Adipocyte (in vitro differentiated cells): ENCODE results near the gene HLA-G.
A peak's percentile ranks its signal among the peaks of the same experiment; 100 is the strongest.

Source experiments
- DNase-seq: peaks from one replicate; pipeline ENCODE4 v3.0.0-alpha.2; 2015; ENCODE audit warnings: low read depth
- H3K27me3 ChIP-seq: replicated peaks from 2 replicates; pipeline ENCODE4 v1.7.0; 2013; ENCODE audit warnings: mild to moderate bottlenecking, low read length, moderate library complexity; ENCODE audit not compliant: control insufficient read depth, insufficient read depth
- H3K36me3 ChIP-seq: 2 replicates; pipeline ENCODE4 v1.7.0; 2013; ENCODE audit warnings: low read length, mild to moderate bottlenecking, moderate library complexity; ENCODE audit not compliant: control insufficient read depth, insufficient read depth, severe bottlenecking
- H3K4me1 ChIP-seq: 2 replicates; pipeline ENCODE4 v1.7.0; 2013; ENCODE audit warnings: mild to moderate bottlenecking, low read length, moderate library complexity; ENCODE audit not compliant: control insufficient read depth, insufficient read depth
- H3K4me3 ChIP-seq: 2 replicates; pipeline ENCODE4 v1.7.0; 2013; ENCODE audit warnings: mild to moderate bottlenecking, low read length, moderate library complexity
- H3K9ac ChIP-seq: 2 replicates; pipeline ENCODE4 v1.7.0; 2013; ENCODE audit warnings: mild to moderate bottlenecking, low read length, moderate library complexity
- H3K9me3 ChIP-seq: 2 replicates; pipeline ENCODE4 v1.7.0; 2013; ENCODE audit warnings: mild to moderate bottlenecking, low read length, moderate library complexity; ENCODE audit not compliant: control insufficient read depth

HLA-G gene

GRCh38 chr6:29824144-29824543, 3.5 kb upstream of the HLA-G start:
- Histone ChIP-seq H3K9me3 (peaks cover 6% of the 10 kb centered on the region), H3K36me3 (no peaks in the 10 kb centered on the region), H3K9ac (no peak overlapping the region), H3K27me3 (peaks cover 33% of the 10 kb centered on the region), H3K4me1 (no peaks in the 10 kb centered on the region), H3K4me3 (no peak overlapping the region)
- no peak for DNase-seq

GRCh38 chr6:29825848-29826247, 1.8 kb upstream of the HLA-G start:
- Histone ChIP-seq H3K27me3 (peaks cover 46% of the 10 kb centered on the region), H3K4me1 (no peaks in the 10 kb centered on the region), H3K36me3 (no peaks in the 10 kb centered on the region), H3K9ac (no peak overlapping the region), H3K4me3 (no peak overlapping the region), H3K9me3 (peaks cover 6% of the 10 kb centered on the region)
- DNase-seq, result no peak

DNA sequence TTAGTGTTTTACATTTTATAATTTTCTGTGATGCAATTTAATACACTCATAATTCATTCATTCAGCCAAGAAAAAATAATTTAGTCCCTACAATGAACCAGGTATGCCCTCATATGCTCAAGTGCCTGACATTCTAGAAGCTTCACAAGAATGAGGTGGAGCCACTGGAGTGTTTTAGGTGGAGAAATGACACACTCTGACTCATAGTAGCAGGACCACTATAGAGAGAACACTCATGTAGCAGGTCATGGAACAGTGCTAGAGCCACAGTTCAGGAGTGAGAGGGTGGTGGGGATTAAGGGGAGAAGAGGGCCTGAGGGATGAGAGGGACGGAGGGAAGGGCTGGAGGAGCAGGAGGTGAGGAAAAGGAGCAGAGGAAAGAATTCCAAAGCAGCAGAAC, 1.4 kb upstream of the HLA-G start:
- Histone ChIP-seq H3K36me3 (no peaks in the 10 kb centered on the region), H3K4me1 (no peaks in the 10 kb centered on the region), H3K27me3 (peaks cover 44% of the 10 kb centered on the region), H3K9me3 (peaks cover 6% of the 10 kb centered on the region), H3K4me3 (no peak overlapping the region), H3K9ac (no peak overlapping the region)
- DNase-seq, result no peak

GRCh38 chr6:29828471-29828797, 809 bp downstream of the HLA-G start:
- Histone ChIP-seq H3K9ac (no peak overlapping the region), H3K36me3 (no peaks in the 10 kb centered on the region), H3K27me3 (peaks cover 57% of the 10 kb centered on the region), H3K4me3 (no peak overlapping the region), H3K9me3 (no peaks in the 10 kb centered on the region), H3K4me1 (no peaks in the 10 kb centered on the region)
- DNase-seq, result no peak

DNA sequence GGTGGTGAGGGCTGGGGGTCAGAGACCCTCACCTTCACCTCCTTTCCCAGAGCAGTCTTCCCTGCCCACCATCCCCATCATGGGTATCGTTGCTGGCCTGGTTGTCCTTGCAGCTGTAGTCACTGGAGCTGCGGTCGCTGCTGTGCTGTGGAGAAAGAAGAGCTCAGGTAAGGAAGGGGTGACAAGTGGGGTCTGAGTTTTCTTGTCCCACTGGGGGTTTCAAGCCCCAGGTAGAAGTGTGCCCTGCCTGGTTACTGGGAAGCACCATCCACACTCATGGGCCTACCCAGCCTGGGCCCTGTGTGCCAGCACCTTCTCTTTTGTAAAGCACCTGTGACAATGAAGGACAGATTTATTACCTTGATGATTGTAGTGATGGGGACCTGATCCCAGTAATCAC, 2.1 kb downstream of the HLA-G start:
- no peaks in the 10 kb centered on the region for H3K36me3 ChIP-seq
- H3K9me3 ChIP-seq, result no peaks in the 10 kb centered on the region
- H3K4me3 ChIP-seq, result no peak overlapping the region
- H3K9ac ChIP-seq, result no peak overlapping the region
- peaks cover 68% of the 10 kb centered on the region for H3K27me3 ChIP-seq
- no peak for DNase-seq
- no peaks in the 10 kb centered on the region for H3K4me1 ChIP-seq

DNA sequence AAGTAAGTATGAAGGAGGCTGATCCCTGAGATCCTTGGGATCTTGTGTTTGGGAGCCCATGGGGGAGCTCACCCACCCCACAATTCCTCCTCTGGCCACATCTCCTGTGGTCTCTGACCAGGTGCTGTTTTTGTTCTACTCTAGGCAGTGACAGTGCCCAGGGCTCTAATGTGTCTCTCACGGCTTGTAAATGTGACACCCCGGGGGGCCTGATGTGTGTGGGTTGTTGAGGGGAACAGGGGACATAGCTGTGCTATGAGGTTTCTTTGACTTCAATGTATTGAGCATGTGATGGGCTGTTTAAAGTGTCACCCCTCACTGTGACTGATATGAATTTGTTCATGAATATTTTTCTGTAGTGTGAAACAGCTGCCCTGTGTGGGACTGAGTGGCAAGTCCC, 2.8 kb downstream of the HLA-G start:
- no peak overlapping the region for H3K4me3 ChIP-seq
- H3K9ac ChIP-seq, result no peak overlapping the region
- DNase-seq, result no peak
- no peaks in the 10 kb centered on the region for H3K9me3 ChIP-seq
- no peaks in the 10 kb centered on the region for H3K36me3 ChIP-seq
- H3K27me3 ChIP-seq, result peaks cover 73% of the 10 kb centered on the region
- no peaks in the 10 kb centered on the region for H3K4me1 ChIP-seq

- no peak for DNase-seq
- no peaks in the 10 kb centered on the region for H3K4me1 ChIP-seq
- H3K27me3 ChIP-seq, result peaks cover 75% of the 10 kb centered on the region
- no peaks in the 10 kb centered on the region for H3K36me3 ChIP-seq
- no peak overlapping the region for H3K9ac ChIP-seq
- H3K9me3 ChIP-seq, result no peaks in the 10 kb centered on the region
- H3K4me3 ChIP-seq, result no peak overlapping the region
These were observed 4.2 kb downstream of the HLA-G start for GRCh38 chr6:29831776-29832175.

DNA sequence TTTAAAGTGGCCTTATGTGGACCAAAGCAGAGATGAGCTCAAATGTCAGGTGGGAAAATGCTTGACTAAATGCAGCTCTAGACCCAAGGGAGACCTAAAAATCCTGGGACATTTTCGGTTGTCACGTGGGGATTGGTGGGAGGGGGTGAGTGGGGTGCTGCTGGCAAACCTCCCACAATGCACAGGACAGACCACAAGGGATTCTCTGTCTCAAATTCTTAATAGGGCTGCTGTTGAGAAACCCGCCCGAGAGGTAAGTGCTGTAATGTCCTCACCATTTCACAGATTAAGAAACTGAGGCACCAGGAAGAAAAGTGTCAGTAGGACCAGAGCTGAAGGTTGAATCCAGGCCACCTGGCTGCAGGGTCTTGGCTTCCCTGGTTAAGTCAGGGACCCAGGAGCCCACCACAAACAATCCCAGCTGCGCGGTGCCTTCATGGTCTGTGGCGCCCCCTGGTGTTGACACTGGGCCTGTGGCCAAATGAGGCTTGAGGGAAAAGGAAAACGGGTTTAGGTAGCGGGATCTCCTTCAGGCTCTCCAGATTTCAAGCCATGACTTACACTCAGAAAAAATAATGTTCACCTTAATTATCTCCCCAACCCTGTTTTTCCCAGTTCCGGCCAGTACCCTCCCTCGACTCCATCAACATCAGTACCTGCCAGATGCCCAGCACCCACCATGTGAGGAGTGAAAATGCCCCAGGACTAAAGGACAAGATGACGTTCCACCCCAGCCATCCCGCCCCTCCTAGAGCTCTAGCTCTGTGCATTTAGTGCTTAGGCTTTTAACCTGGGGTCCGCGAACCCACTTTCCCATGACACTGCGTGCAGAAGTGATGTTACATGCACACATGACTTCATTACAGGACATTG, 7.2 kb downstream of the HLA-G start:
- Histone ChIP-seq H3K4me3 (no peak overlapping the region), H3K9me3 (no peaks in the 10 kb centered on the region), H3K9ac (no peak overlapping the region), H3K27me3 (peaks cover 79% of the 10 kb centered on the region), H3K36me3 (no peaks in the 10 kb centered on the region), H3K4me1 (no peaks in the 10 kb centered on the region)
- peak; percentile 67 for DNase-seq

DNA sequence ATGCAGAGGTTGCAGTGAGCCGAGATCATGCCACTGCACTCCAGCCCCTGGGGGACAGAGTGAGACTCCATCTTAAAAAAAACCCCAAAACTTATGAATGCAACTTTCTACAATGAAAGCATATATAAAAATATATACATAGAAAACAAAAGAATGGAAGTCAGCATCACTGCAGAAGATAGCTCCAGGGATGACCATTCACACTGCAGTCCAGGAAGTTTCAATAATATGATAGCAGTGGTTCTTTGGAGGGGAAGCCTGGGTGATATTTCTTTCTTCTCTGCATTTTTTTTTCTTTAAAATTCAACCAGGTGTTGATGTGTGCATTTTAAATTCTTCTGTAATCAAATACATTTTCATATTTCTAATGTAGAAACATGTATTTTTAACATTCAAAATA, 12.3 kb downstream of the HLA-G start:
- no peak overlapping the region for H3K4me3 ChIP-seq
- no peak overlapping the region for H3K9ac ChIP-seq
- peaks cover 21% of the 10 kb centered on the region for H3K9me3 ChIP-seq
- H3K36me3 ChIP-seq, result no peaks in the 10 kb centered on the region
- H3K27me3 ChIP-seq, result peaks cover 52% of the 10 kb centered on the region
- no peaks in the 10 kb centered on the region for H3K4me1 ChIP-seq
- no peak for DNase-seq

- no peaks in the 10 kb centered on the region for H3K36me3 ChIP-seq
- H3K4me3 ChIP-seq, result no peak overlapping the region
- peaks cover 24% of the 10 kb centered on the region for H3K9me3 ChIP-seq
- H3K27me3 ChIP-seq, result peaks cover 47% of the 10 kb centered on the region
- no peaks in the 10 kb centered on the region for H3K4me1 ChIP-seq
- H3K9ac ChIP-seq, result no peak overlapping the region
- DNase-seq, result no peak
These were observed 13.4 kb downstream of the HLA-G start for GRCh38 chr6:29841030-29841429.

DNA sequence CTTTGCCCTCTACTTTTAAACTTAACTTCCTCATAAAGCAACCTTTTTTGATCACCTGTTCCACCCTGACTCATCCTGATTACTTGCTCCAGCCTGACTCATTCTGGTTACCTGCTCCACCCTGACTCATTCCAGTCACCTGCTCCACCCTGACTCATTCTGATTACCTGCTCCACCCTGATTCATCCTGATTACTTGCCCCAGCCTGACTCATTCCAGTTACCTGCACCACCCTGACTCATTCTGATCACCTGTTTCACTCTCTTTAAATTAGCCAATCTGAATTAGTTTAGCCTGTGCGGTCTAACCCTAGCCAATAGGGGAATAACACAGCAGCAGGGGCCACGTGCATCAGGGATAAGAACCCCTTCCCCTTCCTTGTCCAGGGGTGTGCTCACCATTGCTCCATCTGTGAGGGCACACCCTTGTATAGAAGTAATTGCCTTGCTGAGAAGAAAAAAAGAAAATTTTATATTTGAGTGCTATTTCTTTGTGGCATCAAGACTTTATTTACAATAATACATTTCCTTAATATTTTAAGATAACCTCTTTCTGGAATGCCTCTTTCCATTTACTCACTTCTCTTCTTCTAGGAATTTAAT, 17.9 kb downstream of the HLA-G start:
- H3K9me3 ChIP-seq, result peaks cover 26% of the 10 kb centered on the region
- DNase-seq, result no peak
- no peak overlapping the region for H3K9ac ChIP-seq
- H3K4me3 ChIP-seq, result no peak overlapping the region
- H3K4me1 ChIP-seq, result peaks cover 5% of the 10 kb centered on the region
- H3K36me3 ChIP-seq, result no peaks in the 10 kb centered on the region
- H3K27me3 ChIP-seq, result peaks cover 54% of the 10 kb centered on the region
